BLaER1 treated with 17β-estradiol and CSF1 and Interleukin-3, amounts not matched to agents 10 nM and 100 nM (cell line): ENCODE measurements around the gene KRTAP10-2.

Experiments used
- H3K27ac ChIP-seq, 11 experiments: shearing (Covaris generic); formaldehyde crosslinking; 2 replicates each; pipeline ENCODE4 v1.8.1; 2022
- H3K27me3 ChIP-seq, 11 experiments: shearing (Covaris generic); formaldehyde crosslinking; 2 replicates each; pipeline ENCODE4 v1.8.1; 2022
- H3K36me3 ChIP-seq, 11 experiments: shearing (Covaris generic); formaldehyde crosslinking; 2 replicates each; pipeline ENCODE4 v1.8.1; 2022
- H3K4me1 ChIP-seq, 10 experiments: shearing (Covaris generic); formaldehyde crosslinking; 2 replicates each; pipeline ENCODE4 v1.8.1; 2022
- H3K4me2 ChIP-seq, 11 experiments: shearing (Covaris generic); formaldehyde crosslinking; 2 replicates each; pipeline ENCODE4 v1.8.1; 2022
- H3K4me3 ChIP-seq, 10 experiments: shearing (Covaris generic); formaldehyde crosslinking; 2 replicates each; pipeline ENCODE4 v1.8.1; 2022
- H3K9ac ChIP-seq, 11 experiments: shearing (Covaris generic); formaldehyde crosslinking; 2 replicates each; pipeline ENCODE4 v1.8.1; 2022
- H3K9me3 ChIP-seq, 11 experiments: shearing (Covaris generic); formaldehyde crosslinking; replicated peaks in 1 of 11; 2 replicates each; pipeline ENCODE4 v1.8.1; 2022
- H4K20me1 ChIP-seq, 11 experiments: shearing (Covaris generic); formaldehyde crosslinking; 2 replicates each; pipeline ENCODE4 v1.8.1; 2022
- Cebpa-rat ChIP-seq, 11 experiments: shearing (Covaris generic); IDR thresholded peaks; 2 replicates each; pipeline ENCODE4 v1.8.1; 2022

Gene KRTAP10-2

GRCh38 chr21:44527156-44527982 is 23.9 kb downstream of the KRTAP10-2 start:
- Histone ChIP-seq H3K27me3 (no peaks in the 10 kb centered on the region), H3K4me2 (no peak overlapping the region), H3K9ac (no peak overlapping the region), H4K20me1 (no peaks in the 10 kb centered on the region), H3K36me3 (no peaks in the 10 kb centered on the region), H3K4me3 (no peak overlapping the region), H3K9me3 (peaks cover 13 to 30% (median 24%) of the 10 kb centered on the region in 11 experiments; a peak in 21 of 22 replicates), H3K27ac (no peak overlapping the region), H3K4me1 (no peaks in the 10 kb centered on the region)
- no peak for TF ChIP-seq Cebpa-rat (IDR thresholded peaks at IDR 0.05)

- H3K36me3 ChIP-seq: no peaks in the 10 kb centered on the region
- H3K4me3 ChIP-seq: no peak overlapping the region
- no peak for TF ChIP-seq Cebpa-rat (IDR thresholded peaks at IDR 0.05)
- no peak overlapping the region for H3K9ac ChIP-seq
- no peaks in the 10 kb centered on the region for H3K27me3 ChIP-seq
- no peak overlapping the region for H3K4me2 ChIP-seq
- no peaks in the 10 kb centered on the region for H3K4me1 ChIP-seq
- H3K9me3 ChIP-seq: peaks cover 13 to 30% (median 24%) of the 10 kb centered on the region in 11 experiments; a peak in 21 of 22 replicates
- H3K27ac ChIP-seq: no peak overlapping the region
- H4K20me1 ChIP-seq: no peaks in the 10 kb centered on the region
Measured at GRCh38 chr21:44526096-44526997, 25.0 kb downstream of the KRTAP10-2 start.

- Histone ChIP-seq H3K9me3 (peaks cover 13 to 30% (median 24%) of the 10 kb centered on the region in 11 experiments; a peak in 21 of 22 replicates), H3K4me2 (no peak overlapping the region), H3K4me1 (no peaks in the 10 kb centered on the region), H3K36me3 (no peaks in the 10 kb centered on the region), H3K27me3 (no peaks in the 10 kb centered on the region), H3K4me3 (no peak overlapping the region), H4K20me1 (no peaks in the 10 kb centered on the region), H3K9ac (no peak overlapping the region), H3K27ac (no peak overlapping the region)
- no peak for TF ChIP-seq Cebpa-rat (IDR thresholded peaks at IDR 0.05)
Measured at GRCh38 chr21:44525391-44526095, 25.8 kb downstream of the KRTAP10-2 start.

- no peak overlapping the region for H3K4me3 ChIP-seq
- H3K27me3 ChIP-seq: no peaks in the 10 kb centered on the region
- no peak for TF ChIP-seq Cebpa-rat (IDR thresholded peaks at IDR 0.05)
- H3K9ac ChIP-seq: no peak overlapping the region
- no peak overlapping the region for H3K4me2 ChIP-seq
- no peaks in the 10 kb centered on the region for H3K36me3 ChIP-seq
- H3K9me3 ChIP-seq: peaks cover 13 to 30% (median 24%) of the 10 kb centered on the region in 11 experiments; a peak in 21 of 22 replicates
- no peaks in the 10 kb centered on the region for H3K4me1 ChIP-seq
- H3K27ac ChIP-seq: no peak overlapping the region
- no peaks in the 10 kb centered on the region for H4K20me1 ChIP-seq
Measured at GRCh38 chr21:44524414-44525371, 26.6 kb downstream of the KRTAP10-2 start.

- Histone ChIP-seq H3K4me3 (no peak overlapping the region), H3K27ac (no peak overlapping the region), H3K9ac (no peak overlapping the region), H3K36me3 (no peaks in the 10 kb centered on the region), H3K4me1 (no peaks in the 10 kb centered on the region), H3K9me3 (peaks cover 13 to 33% (median 24%) of the 10 kb centered on the region in 11 experiments; a peak in 21 of 22 replicates), H3K4me2 (no peak overlapping the region), H3K27me3 (no peaks in the 10 kb centered on the region), H4K20me1 (no peaks in the 10 kb centered on the region)
- no peak for TF ChIP-seq Cebpa-rat (IDR thresholded peaks at IDR 0.05)
Measured at GRCh38 chr21:44523567-44524413, 27.5 kb downstream of the KRTAP10-2 start.

- Histone ChIP-seq H3K9me3 (peaks cover 13 to 33% (median 24%) of the 10 kb centered on the region in 11 experiments; a peak in 21 of 22 replicates), H3K9ac (no peak overlapping the region), H4K20me1 (no peaks in the 10 kb centered on the region), H3K27me3 (no peaks in the 10 kb centered on the region), H3K4me1 (no peaks in the 10 kb centered on the region), H3K27ac (no peak overlapping the region), H3K4me3 (no peak overlapping the region), H3K4me2 (no peak overlapping the region), H3K36me3 (no peaks in the 10 kb centered on the region)
- TF ChIP-seq Cebpa-rat (IDR thresholded peaks at IDR 0.05): no peak
Measured at GRCh38 chr21:44522753-44523204, 28.5 kb downstream of the KRTAP10-2 start.

- Histone ChIP-seq H3K27ac (no peak overlapping the region), H3K4me2 (no peak overlapping the region), H3K9ac (no peak overlapping the region), H4K20me1 (no peaks in the 10 kb centered on the region), H3K4me3 (no peak overlapping the region), H3K36me3 (no peaks in the 10 kb centered on the region), H3K27me3 (no peaks in the 10 kb centered on the region), H3K9me3 (peaks cover 13 to 37% (median 26%) of the 10 kb centered on the region in 11 experiments; a peak in 21 of 22 replicates), H3K4me1 (no peaks in the 10 kb centered on the region)
- TF ChIP-seq Cebpa-rat (IDR thresholded peaks at IDR 0.05): no peak
Measured at GRCh38 chr21:44521928-44522752, 29.2 kb downstream of the KRTAP10-2 start.
